ENCODE results near the gene ZSWIM1. TPM values are rescaled to one million over a fixed set of nuclear protein-coding genes. Genes with fewer than 3 reads are reported as not detected.

Gene ZSWIM1
- total RNA-seq, 2 donors from 2014 or later: 6.4 to 7.4 TPM

- Histone ChIP-seq H3K27me3 (replicated peaks; ENCODE audit: insufficient read depth) (no peaks in the 10 kb centered on the region), H3K27ac (no peak overlapping the region), H3K9me3 (no peaks in the 10 kb centered on the region), H3K36me3 (no peaks in the 10 kb centered on the region), H3K4me3 (no peak overlapping the region), H3K4me1 (ENCODE audit: control insufficient read depth in 1 of 2, low read depth in 2 of 2) (peaks cover 6 to 26% of the 10 kb centered on the region in 2 donors)
- no peak for ATAC-seq (ENCODE audit: insufficient number of reproducible peaks, low FRiP score, low read depth)
- no peak for DNase-seq (ENCODE audit: low spot score)
- TF ChIP-seq, protein P1, sequence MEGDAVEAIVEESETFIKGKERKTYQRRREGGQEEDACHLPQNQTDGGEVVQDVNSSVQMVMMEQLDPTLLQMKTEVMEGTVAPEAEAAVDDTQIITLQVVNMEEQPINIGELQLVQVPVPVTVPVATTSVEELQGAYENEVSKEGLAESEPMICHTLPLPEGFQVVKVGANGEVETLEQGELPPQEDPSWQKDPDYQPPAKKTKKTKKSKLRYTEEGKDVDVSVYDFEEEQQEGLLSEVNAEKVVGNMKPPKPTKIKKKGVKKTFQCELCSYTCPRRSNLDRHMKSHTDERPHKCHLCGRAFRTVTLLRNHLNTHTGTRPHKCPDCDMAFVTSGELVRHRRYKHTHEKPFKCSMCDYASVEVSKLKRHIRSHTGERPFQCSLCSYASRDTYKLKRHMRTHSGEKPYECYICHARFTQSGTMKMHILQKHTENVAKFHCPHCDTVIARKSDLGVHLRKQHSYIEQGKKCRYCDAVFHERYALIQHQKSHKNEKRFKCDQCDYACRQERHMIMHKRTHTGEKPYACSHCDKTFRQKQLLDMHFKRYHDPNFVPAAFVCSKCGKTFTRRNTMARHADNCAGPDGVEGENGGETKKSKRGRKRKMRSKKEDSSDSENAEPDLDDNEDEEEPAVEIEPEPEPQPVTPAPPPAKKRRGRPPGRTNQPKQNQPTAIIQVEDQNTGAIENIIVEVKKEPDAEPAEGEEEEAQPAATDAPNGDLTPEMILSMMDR (IDR thresholded peaks at IDR 0.05): no peak
Observed at GRCh38 chr20:45921337-45922189, 40.5 kb downstream of the ZSWIM1 start.

GRCh38 chr20:45924391-45925261, 43.6 kb downstream of the ZSWIM1 start:
- TF ChIP-seq, protein P1 (IDR thresholded peaks at IDR 0.05): no peak
- ATAC-seq (ENCODE audit: insufficient number of reproducible peaks, low FRiP score, low read depth) (peak; percentile 32), DNase-seq (ENCODE audit: low spot score) (no peak)
- Histone ChIP-seq H3K27me3 (replicated peaks; ENCODE audit: insufficient read depth) (no peaks in the 10 kb centered on the region), H3K27ac (peak overlapping the region in 1 of 2 donors; percentile 65), H3K4me3 (peak overlapping the region; percentile 40), H3K9me3 (no peaks in the 10 kb centered on the region), H3K4me1 (ENCODE audit: control insufficient read depth in 1 of 2, low read depth in 2 of 2) (peaks cover 6 to 18% of the 10 kb centered on the region in 2 donors), H3K36me3 (no peaks in the 10 kb centered on the region)

DNA sequence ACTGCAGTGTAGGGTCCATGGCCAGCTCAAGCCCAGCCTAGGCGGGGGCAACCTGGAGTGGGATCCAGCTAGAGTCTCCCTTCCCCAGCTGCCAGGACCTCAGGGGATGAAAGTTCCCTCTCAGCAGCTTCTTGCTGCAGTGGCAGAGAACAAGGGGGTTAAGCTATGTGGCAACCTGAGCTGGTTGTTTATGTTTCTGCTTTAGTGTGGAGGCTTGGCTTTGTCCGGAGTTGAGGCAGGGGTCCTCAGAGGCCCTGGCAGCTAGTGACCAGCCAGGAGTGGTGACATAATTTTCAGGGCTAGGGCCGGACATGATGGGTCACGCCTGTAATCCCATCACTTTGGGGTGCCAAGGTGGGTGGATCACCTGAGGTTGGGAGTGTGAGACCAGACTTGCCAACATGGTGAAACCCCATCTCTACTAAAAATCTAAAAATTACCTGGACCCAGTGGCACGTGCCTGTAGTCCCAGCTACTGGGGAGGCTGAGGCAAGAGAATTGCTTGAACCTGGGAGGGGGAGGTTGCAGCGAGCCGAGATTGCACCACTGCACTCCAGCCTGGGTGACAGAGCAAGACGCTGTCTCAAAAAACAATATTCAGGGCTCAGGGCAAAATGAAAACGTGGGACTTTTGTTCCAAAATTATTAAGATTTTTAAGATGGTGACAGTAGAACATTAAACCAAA, 44.9 kb downstream of the ZSWIM1 start:
- no peaks in the 10 kb centered on the region for H3K9me3 ChIP-seq
- H3K27ac ChIP-seq: no peak overlapping the region
- H3K36me3 ChIP-seq: no peaks in the 10 kb centered on the region
- H3K4me3 ChIP-seq: no peak overlapping the region
- no peak for DNase-seq (ENCODE audit: low spot score)
- TF ChIP-seq, protein P1 (IDR thresholded peaks at IDR 0.05): no peak
- no peaks in the 10 kb centered on the region for H3K27me3 ChIP-seq (replicated peaks; ENCODE audit: insufficient read depth)
- H3K4me1 ChIP-seq (ENCODE audit: control insufficient read depth in 1 of 2, low read depth in 2 of 2): peaks cover 6 to 15% of the 10 kb centered on the region in 2 donors
- ATAC-seq (ENCODE audit: insufficient number of reproducible peaks, low FRiP score, low read depth): no peak

DNA sequence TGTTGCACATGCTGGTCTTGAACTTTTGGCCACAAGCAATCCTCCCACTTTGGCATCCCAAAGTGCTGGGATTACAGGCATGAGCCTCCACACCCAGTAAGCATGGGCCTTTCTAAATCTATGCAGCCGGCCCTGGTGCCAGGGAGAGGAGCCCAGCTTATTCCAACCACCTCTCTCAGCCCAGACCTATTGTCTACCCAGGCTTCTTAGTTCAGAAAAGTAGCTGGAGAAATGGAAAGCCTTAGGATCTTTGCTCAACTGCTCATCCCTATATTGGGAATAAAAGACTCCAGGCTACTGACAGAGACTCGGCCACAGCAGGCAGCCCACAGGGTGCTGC, 45.7 kb downstream of the ZSWIM1 start:
- no peaks in the 10 kb centered on the region for H3K27me3 ChIP-seq (replicated peaks; ENCODE audit: insufficient read depth)
- H3K36me3 ChIP-seq: no peaks in the 10 kb centered on the region
- H3K4me3 ChIP-seq: no peak overlapping the region
- H3K4me1 ChIP-seq (ENCODE audit: control insufficient read depth in 1 of 2, low read depth in 2 of 2): peaks cover 6 to 15% of the 10 kb centered on the region in 2 donors
- no peaks in the 10 kb centered on the region for H3K9me3 ChIP-seq
- H3K27ac ChIP-seq: no peak overlapping the region
- TF ChIP-seq, protein P1 (IDR thresholded peaks at IDR 0.05): no peak
- ATAC-seq (ENCODE audit: insufficient number of reproducible peaks, low FRiP score, low read depth) (no peak), DNase-seq (ENCODE audit: low spot score) (no peak)

Data from thoracic aorta (tissue), 2 donors.